Lung (tissue), 12 donors: ENCODE measurements around the gene RBP3. TPM values are rescaled to one million over a fixed set of nuclear protein-coding genes. Genes with fewer than 3 reads are reported as not detected.
"Not testable (repeated sequence)": the region's sequence is repeated elsewhere in the genome, so short reads cannot be mapped to it uniquely, and the experiment has no call there.

Experiments
- ATAC-seq: fragments of 200-7000 bp; cut with Tn5 transposase; one replicate; pipeline ENCODE4 v1.9.1; 2020; ENCODE audit warnings: moderate number of reproducible peaks; ENCODE audit not compliant: insufficient read depth, low FRiP score
- DNase-seq, 3 donors: peaks; one replicate each; pipeline ENCODE4 v3.0.0-alpha.2; 2013 to 2017
- H3K27ac ChIP-seq, 2 donors: one replicate each; pipeline ENCODE4 v1.5.1; 2013; ENCODE audit warnings: mild to moderate bottlenecking in 2 of 2, moderate library complexity in 2 of 2, control low read depth in 1 of 2, inconsistent platforms in 1 of 2, low read depth in 1 of 2, low read length in 1 of 2
- H3K27me3 ChIP-seq, 3 donors: one replicate each; pipeline ENCODE4 v1.5.1; 2013; ENCODE audit warnings: low read length in 2 of 3; ENCODE audit not compliant: control insufficient read depth in 3 of 3, insufficient read depth in 3 of 3
- H3K36me3 ChIP-seq, 4 donors: one replicate each; pipeline ENCODE4 v1.5.1; 2013; ENCODE audit warnings: low read length in 4 of 4, mild to moderate bottlenecking in 1 of 4, moderate library complexity in 1 of 4; ENCODE audit not compliant: control insufficient read depth in 4 of 4, insufficient read depth in 4 of 4
- H3K4me1 ChIP-seq, 5 donors: one replicate each; pipeline ENCODE4 v1.5.1; 2013; ENCODE audit warnings: low read length in 5 of 5, mild to moderate bottlenecking in 2 of 5, moderate library complexity in 1 of 5; ENCODE audit not compliant: control insufficient read depth in 5 of 5, insufficient read depth in 5 of 5
- H3K4me3 ChIP-seq: one replicate; pipeline ENCODE4 v1.5.1; 2013; ENCODE audit warnings: mild to moderate bottlenecking, control low read depth, moderate library complexity
- H3K9ac ChIP-seq, 2 donors: one replicate each; pipeline ENCODE4 v1.5.1; 2013; ENCODE audit warnings: low read length in 2 of 2, control low read depth in 1 of 2; ENCODE audit not compliant: insufficient read depth in 1 of 2
- H3K9me3 ChIP-seq, 4 donors: one replicate each; pipeline ENCODE4 v1.5.1; 2013; ENCODE audit warnings: low read length in 3 of 4, mild to moderate bottlenecking in 1 of 4, moderate library complexity in 1 of 4; ENCODE audit not compliant: control insufficient read depth in 4 of 4, insufficient read depth in 3 of 4
- WGBS, 2 donors: extraction: QIAGEN DNeasy Blood & Tissue Kit; methylation state at CpG; one replicate each; pipeline ENCODE4 v1.1.7; 2013; 5-methylcytosine and 5-hydroxymethylcytosine counted together
- polyA plus RNA-seq, 2 donors: library from polyadenylated mRNA; stranded (reverse); fragments of 200-250 nt; gene quantifications; one replicate each; pipeline ENCODE4 v1.2.1, GENCODE V29; 2013
- total RNA-seq, 2 donors: library from RNA; depleted of rRNA in 1 of 2; stranded (reverse); fragments of >200 nt in 1 of 2; gene quantifications; one replicate each; pipeline ENCODE4 v1.2.1, GENCODE V29; 2014 to 2021
- TF ChIP-seq, protein P1 (sequence below): IDR thresholded peaks from 2 replicates; pipeline ENCODE4 v1.5.1; 2012; ENCODE audit warnings: mild to moderate bottlenecking; ENCODE audit errors: control extremely low read depth, extremely low read depth
- donor health status: control.
- donor health status: control.
- donor health status: Bipolar disorder and iron deficiency.
- donor health status: healthy.
- donor health status: DM: yes; HTN: yes; CAD: no.

The RBP3 gene
- total and polyA plus RNA-seq, 4 donors = 0.01 TPM; not detected in 3

- Histone ChIP-seq H3K9ac (peak overlapping the region in 1 of 2 donors; percentile 20), H3K27ac (no peak overlapping the region), H3K36me3 (no peaks in the 10 kb centered on the region), H3K4me3 (peak overlapping the region; percentile 61), H3K27me3 (no peaks in the 10 kb centered on the region), H3K4me1 (peaks cover 0 to 15% (median 1%) of the 10 kb centered on the region in 5 donors), H3K9me3 (no peaks in the 10 kb centered on the region)
- no peak for ATAC-seq
- peak in 2 of 3 donors; percentile 10 to 34 for DNase-seq
- TF ChIP-seq, protein P1, sequence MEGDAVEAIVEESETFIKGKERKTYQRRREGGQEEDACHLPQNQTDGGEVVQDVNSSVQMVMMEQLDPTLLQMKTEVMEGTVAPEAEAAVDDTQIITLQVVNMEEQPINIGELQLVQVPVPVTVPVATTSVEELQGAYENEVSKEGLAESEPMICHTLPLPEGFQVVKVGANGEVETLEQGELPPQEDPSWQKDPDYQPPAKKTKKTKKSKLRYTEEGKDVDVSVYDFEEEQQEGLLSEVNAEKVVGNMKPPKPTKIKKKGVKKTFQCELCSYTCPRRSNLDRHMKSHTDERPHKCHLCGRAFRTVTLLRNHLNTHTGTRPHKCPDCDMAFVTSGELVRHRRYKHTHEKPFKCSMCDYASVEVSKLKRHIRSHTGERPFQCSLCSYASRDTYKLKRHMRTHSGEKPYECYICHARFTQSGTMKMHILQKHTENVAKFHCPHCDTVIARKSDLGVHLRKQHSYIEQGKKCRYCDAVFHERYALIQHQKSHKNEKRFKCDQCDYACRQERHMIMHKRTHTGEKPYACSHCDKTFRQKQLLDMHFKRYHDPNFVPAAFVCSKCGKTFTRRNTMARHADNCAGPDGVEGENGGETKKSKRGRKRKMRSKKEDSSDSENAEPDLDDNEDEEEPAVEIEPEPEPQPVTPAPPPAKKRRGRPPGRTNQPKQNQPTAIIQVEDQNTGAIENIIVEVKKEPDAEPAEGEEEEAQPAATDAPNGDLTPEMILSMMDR = no peak
- WGBS, 2 donors = 15 to 19% methylated on average over 9 of the region's 9 CpGs
Measured at GRCh38 chr10:47383261-47384147, 35.3 kb downstream of the RBP3 start.

DNA sequence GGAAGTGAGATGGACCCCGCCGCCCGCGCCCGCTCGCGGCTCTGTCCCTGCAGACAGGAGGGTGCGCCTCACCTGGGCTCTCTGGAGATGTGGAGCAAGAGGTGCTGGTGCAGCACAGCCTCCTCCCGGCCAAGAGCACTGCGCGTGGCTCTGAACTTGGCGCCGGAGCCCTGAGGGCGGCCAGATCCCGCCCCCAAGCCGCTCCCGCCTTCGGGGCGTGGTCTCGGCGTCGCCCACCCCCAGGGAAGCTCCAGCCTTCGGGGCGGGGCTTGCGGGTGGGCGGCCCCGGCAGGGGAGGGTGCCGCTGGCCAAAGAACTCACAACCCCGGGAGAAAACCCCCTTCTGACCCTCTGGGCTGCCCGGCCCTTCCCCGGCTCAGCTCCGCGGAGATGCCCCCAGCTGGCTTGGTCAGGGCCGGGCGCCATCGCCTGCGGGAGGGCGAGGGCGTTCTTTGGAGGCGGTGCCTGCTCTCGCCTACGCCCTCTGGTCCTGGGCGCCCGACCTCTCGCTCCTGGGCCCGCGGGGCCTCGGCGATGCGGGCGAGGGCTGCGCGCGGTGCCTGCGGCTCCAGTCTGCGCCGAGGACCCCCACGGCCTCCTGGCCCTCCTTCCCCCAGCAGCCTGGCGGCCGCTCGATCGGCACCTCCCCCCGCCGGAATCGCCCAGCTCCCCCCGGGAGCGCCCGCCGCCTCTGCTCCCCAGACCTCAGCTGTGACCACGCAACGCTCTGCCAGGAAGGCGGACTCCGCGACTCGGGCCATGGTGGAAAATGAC, 36.2 kb downstream of the RBP3 start, which contains the start of gene ZNF488:
Gene ZNF488 (minus strand): TSS at position 146 of the 774 bp plus-strand sequence. CDS start 15,464 bp downstream, outside the sequence.
- Histone ChIP-seq H3K4me1 (peaks cover 0 to 15% (median 1%) of the 10 kb centered on the region in 5 donors), H3K9me3 (no peaks in the 10 kb centered on the region), H3K27me3 (no peaks in the 10 kb centered on the region), H3K4me3 (peak within 1 kb of the TSS; percentile 61), H3K27ac (peak within 1 kb of the TSS; percentile 62 to 73), H3K36me3 (no peaks in the 10 kb centered on the region), H3K9ac (peak within 1 kb of the TSS; percentile 20 to 37)
- WGBS, 2 donors = 0% methylated on average over 61 to 75 of the region's 75 CpGs
- ATAC-seq (peak; percentile 98), DNase-seq (peak; percentile 88 to 94 (median 90))
- TF ChIP-seq, protein P1 = no peak

GRCh38 chr10:47386104-47386503, 37.9 kb downstream of the RBP3 start:
- H3K4me3 ChIP-seq, H3K9ac ChIP-seq, H3K27me3 ChIP-seq, ATAC-seq, H3K36me3 ChIP-seq, H3K27ac ChIP-seq, H3K9me3 ChIP-seq: not testable (repeated sequence)
- H3K4me1 ChIP-seq = peaks cover 0 to 15% (median 0%) of the 10 kb centered on the region in 5 donors
- 90 to 93% methylated on average over 2 of the region's 2 CpGs for WGBS, 2 donors
- peak in 1 of 3 donors; percentile 2 for DNase-seq

GRCh38 chr10:47388879-47389278, 40.7 kb downstream of the RBP3 start:
- H3K4me1 ChIP-seq = peaks cover 0 to 6% (median 0%) of the 10 kb centered on the region in 5 donors
- TF ChIP-seq, protein P1 = no peak
- ATAC-seq (no peak), DNase-seq (peak in 1 of 3 donors; percentile 6)
- no peaks in the 10 kb centered on the region for H3K36me3 ChIP-seq
- 86 to 91% methylated on average over 4 of the region's 4 CpGs for WGBS, 2 donors
- no peak overlapping the region for H3K4me3 ChIP-seq
- H3K9me3 ChIP-seq = no peaks in the 10 kb centered on the region
- no peak overlapping the region for H3K9ac ChIP-seq
- no peak overlapping the region for H3K27ac ChIP-seq
- H3K27me3 ChIP-seq = no peaks in the 10 kb centered on the region
